Posterior vena cava (tissue), 2 donors: Measurements from ENCODE around the gene ZNRF2. TPM values are rescaled to one million over a fixed set of nuclear protein-coding genes. Genes with fewer than 3 reads are reported as not detected.

Experiments used
- DNase-seq: peaks from one replicate; pipeline ENCODE4 v3.0.0-alpha.2; 2020; ENCODE audit warnings: low spot score
- intact Hi-C, 2 donors: fragments of 100-400 bp; cut with DNase I; formaldehyde crosslinking; loops; one replicate each; pipeline versions ENCODE4 v1.14.1 to v1.14.2; 2022 to 2023
- total RNA-seq, 2 donors: library from RNA; stranded (reverse); fragmentation: NEBNext Ultra II Directional; extraction: Animal tissue kit (Norgen Biotek cat#: 25700); gene quantifications; one replicate each; pipeline ENCODE4 v1.2.1, GENCODE V29; 2021
- donor health status: DM: yes; HTN: yes; CAD: no.
- donor health status: DM: yes; HTN: yes; CAD: no.

Gene ZNRF2
- total RNA-seq, 2 donors from 2014 or later = 12.5 to 13.5 TPM

- intact Hi-C loops = no loop called here
These were observed 26.4 kb downstream of the ZNRF2 start for GRCh38 chr7:30310674-30311362.

GRCh38 chr7:30312178-30312577 is 27.8 kb downstream of the ZNRF2 start:
- intact Hi-C loops = no loop called here

More at GRCh38 chr7:30310674-30311362, 26.4 kb downstream of the ZNRF2 start:
- DNase-seq = peak; percentile 15

GRCh38 chr7:30313348-30313747 is 29.0 kb downstream of the ZNRF2 start:
- intact Hi-C loops = no loop called here
- no peak for DNase-seq

More at GRCh38 chr7:30312178-30312577, 27.8 kb downstream of the ZNRF2 start:
- no peak for DNase-seq

- DNase-seq = no peak
- intact Hi-C loops = no loop called here
These were observed 29.4 kb downstream of the ZNRF2 start for GRCh38 chr7:30313793-30314192.

GRCh38 chr7:30315589-30315988 is 31.2 kb downstream of the ZNRF2 start:
- intact Hi-C loops = no loop called here

GRCh38 chr7:30320392-30320791 is 36.0 kb downstream of the ZNRF2 start:
- intact Hi-C loops = no loop called here
- no peak for DNase-seq

More at GRCh38 chr7:30315589-30315988, 31.2 kb downstream of the ZNRF2 start:
- DNase-seq = no peak

GRCh38 chr7:30321089-30321881 is 36.9 kb downstream of the ZNRF2 start:
- DNase-seq = no peak
- intact Hi-C loops = no loop called here

GRCh38 chr7:30321882-30322192 is 37.4 kb downstream of the ZNRF2 start:
- intact Hi-C loops = no loop called here

GRCh38 chr7:30322271-30323005 is 38.0 kb downstream of the ZNRF2 start:
- no peak for DNase-seq
- intact Hi-C loops = no loop called here

More at GRCh38 chr7:30321882-30322192, 37.4 kb downstream of the ZNRF2 start:
- no peak for DNase-seq

- intact Hi-C loops = no loop called here
- no peak for DNase-seq
These were observed 38.6 kb downstream of the ZNRF2 start for GRCh38 chr7:30323006-30323355.

GRCh38 chr7:30327813-30328212 is 43.4 kb downstream of the ZNRF2 start:
- DNase-seq = no peak
- intact Hi-C loops = no loop called here

GRCh38 chr7:30328381-30328780 is 44.0 kb downstream of the ZNRF2 start:
- DNase-seq = no peak
- intact Hi-C loops = no loop called here

GRCh38 chr7:30329716-30330115 is 45.3 kb downstream of the ZNRF2 start:
- DNase-seq = no peak
- intact Hi-C loops = no loop called here

GRCh38 chr7:30330134-30331111 is 46.0 kb downstream of the ZNRF2 start:
- intact Hi-C loops = no loop called here
- no peak for DNase-seq

- DNase-seq = no peak
- intact Hi-C loops = no loop called here
These were observed 46.9 kb downstream of the ZNRF2 start for GRCh38 chr7:30331338-30331737.

GRCh38 chr7:30332549-30332948 is 48.2 kb downstream of the ZNRF2 start:
- no peak for DNase-seq
- intact Hi-C loops = no loop called here

- intact Hi-C loops = no loop called here
- no peak for DNase-seq
These were observed 51.5 kb downstream of the ZNRF2 start for GRCh38 chr7:30335763-30336487.

GRCh38 chr7:30344513-30344912 is 60.1 kb downstream of the ZNRF2 start:
- intact Hi-C loops = no loop called here

More at GRCh38 chr7:30344513-30344912, 60.1 kb downstream of the ZNRF2 start:
- no peak for DNase-seq
